Ascending aorta (tissue), 2 donors: ENCODE data around the gene RASA3. TPM values are rescaled to one million over a fixed set of nuclear protein-coding genes. Genes with fewer than 3 reads are reported as not detected.

ENCODE experiments used
- DNase-seq, 2 donors: peaks; one replicate each; pipeline ENCODE4 v3.0.0-alpha.2; 2019; ENCODE audit warnings: low spot score in 2 of 2
- H3K27ac ChIP-seq, 2 donors: fragments of 200-600 bp; sonication (generic); one replicate each; pipeline ENCODE4 v1.5.1; 2016 to 2017; ENCODE audit warnings: mild to moderate bottlenecking in 1 of 2
- H3K27me3 ChIP-seq: fragments of 200-600 bp; sonication (generic); one replicate; pipeline ENCODE4 v1.5.1; 2017
- H3K36me3 ChIP-seq, 2 donors: fragments of 200-600 bp; sonication (generic); one replicate each; pipeline ENCODE4 v1.5.1; 2016
- H3K4me1 ChIP-seq, 2 donors: fragments of 200-600 bp; sonication (generic); one replicate each; pipeline ENCODE4 v1.5.1; 2016 to 2017; ENCODE audit warnings: mild to moderate bottlenecking in 1 of 2
- H3K4me3 ChIP-seq, 2 donors: fragments of 200-600 bp; sonication (generic); one replicate each; pipeline ENCODE4 v1.5.1; 2016 to 2017; ENCODE audit warnings: mild to moderate bottlenecking in 1 of 2
- H3K9me3 ChIP-seq, 2 donors: fragments of 200-600 bp; sonication (generic); one replicate each; pipeline ENCODE4 v1.5.1; 2016
- CTCF ChIP-seq, 3 experiments: fragments of 200-600 bp in 2 of 3; fragments of 450-650 bp in 1 of 3; sonication (generic) in 2 of 3; IDR thresholded peaks; one replicate each; pipeline ENCODE4 v1.5.1; 2016 to 2019; ENCODE audit warnings: antibody characterized with exemption in 3 of 3, mild to moderate bottlenecking in 1 of 3, moderate library complexity in 1 of 3
- intact Hi-C: fragments of 100-400 bp; cut with DNase I; formaldehyde crosslinking; loops from one replicate; pipeline ENCODE4 v1.15.1; 2023
- total RNA-seq: library from RNA; depleted of rRNA; stranded (reverse); fragments of >200 nt; gene quantifications from one replicate; pipeline ENCODE4 v1.1.0, GENCODE V29; 2016

The RASA3 gene
- total RNA-seq, 1 donor from 2014 or later = 30.7 TPM

- TF ChIP-seq CTCF (IDR thresholded peaks at IDR 0.05) = no peak
- Histone ChIP-seq H3K4me3 (no peak overlapping the region), H3K27ac (no peak overlapping the region), H3K9me3 (no peaks in the 10 kb centered on the region), H3K4me1 (no peaks in the 10 kb centered on the region), H3K27me3 (no peaks in the 10 kb centered on the region), H3K36me3 (peaks cover 12 to 23% of the 10 kb centered on the region in 2 donors)
- no peak for DNase-seq
- intact Hi-C loops = no loop called here
Measured at GRCh38 chr13:114047358-114047881, 85.0 kb downstream of the RASA3 start.

GRCh38 chr13:114046431-114046975 lies 85.9 kb downstream of the RASA3 start:
- Histone ChIP-seq H3K9me3 (no peaks in the 10 kb centered on the region), H3K36me3 (peaks cover 11 to 19% of the 10 kb centered on the region in 2 donors), H3K4me3 (no peak overlapping the region), H3K27me3 (no peaks in the 10 kb centered on the region), H3K27ac (no peak overlapping the region), H3K4me1 (no peaks in the 10 kb centered on the region)
- TF ChIP-seq CTCF (IDR thresholded peaks at IDR 0.05) = no peak
- intact Hi-C loops = no loop called here
- DNase-seq = no peak

- intact Hi-C loops = no loop called here
- H3K27ac ChIP-seq = no peak overlapping the region
- no peak overlapping the region for H3K4me3 ChIP-seq
- no peaks in the 10 kb centered on the region for H3K27me3 ChIP-seq
- no peaks in the 10 kb centered on the region for H3K4me1 ChIP-seq
- peaks cover 8 to 12% of the 10 kb centered on the region in 2 donors for H3K36me3 ChIP-seq
- H3K9me3 ChIP-seq = no peaks in the 10 kb centered on the region
- TF ChIP-seq CTCF (IDR thresholded peaks at IDR 0.05) = no peak
- no peak for DNase-seq
Measured at GRCh38 chr13:114045113-114045735, 87.2 kb downstream of the RASA3 start.

- no peak overlapping the region for H3K27ac ChIP-seq
- H3K4me1 ChIP-seq = no peaks in the 10 kb centered on the region
- intact Hi-C loops = no loop called here
- no peaks in the 10 kb centered on the region for H3K27me3 ChIP-seq
- no peaks in the 10 kb centered on the region for H3K9me3 ChIP-seq
- H3K36me3 ChIP-seq = peaks cover 4 to 5% of the 10 kb centered on the region in 2 donors
- no peak overlapping the region for H3K4me3 ChIP-seq
- DNase-seq = no peak
- no peak for TF ChIP-seq CTCF (IDR thresholded peaks at IDR 0.05)
Measured at GRCh38 chr13:114044486-114044885, 87.9 kb downstream of the RASA3 start.

GRCh38 chr13:114043421-114044053 lies 88.9 kb downstream of the RASA3 start:
- intact Hi-C loops = no loop called here
- H3K4me3 ChIP-seq = no peak overlapping the region
- no peaks in the 10 kb centered on the region for H3K27me3 ChIP-seq
- H3K27ac ChIP-seq = no peak overlapping the region
- peak; percentile 55 to 79 for DNase-seq
- H3K4me1 ChIP-seq = no peaks in the 10 kb centered on the region
- H3K36me3 ChIP-seq = peaks cover 4 to 5% of the 10 kb centered on the region in 2 donors
- H3K9me3 ChIP-seq = no peaks in the 10 kb centered on the region
- peak in 1 of 3 experiments; percentile 20 for TF ChIP-seq CTCF (IDR thresholded peaks at IDR 0.05)
